Coronary artery (tissue), 2 donors: ENCODE measurements around the gene GET4.

Source experiments
- DNase-seq: peaks from one replicate; pipeline ENCODE4 v3.0.0-alpha.2; 2017; ENCODE audit warnings: low spot score
- H3K27ac ChIP-seq, 2 donors: fragments of 200-600 bp; sonication (generic); one replicate each; pipeline ENCODE4 v1.5.1; 2016 to 2019
- H3K4me3 ChIP-seq: fragments of 200-600 bp; sonication (generic); 2 replicates; pipeline ENCODE4 v1.5.1; 2016; ENCODE audit warnings: mild to moderate bottlenecking, moderate library complexity
- TF ChIP-seq, protein P1 (sequence below): fragments of 200-600 bp; sonication (generic); IDR thresholded peaks from one replicate; pipeline ENCODE4 v1.5.1; 2019; ENCODE audit warnings: antibody characterized with exemption

The GET4 gene

DNA sequence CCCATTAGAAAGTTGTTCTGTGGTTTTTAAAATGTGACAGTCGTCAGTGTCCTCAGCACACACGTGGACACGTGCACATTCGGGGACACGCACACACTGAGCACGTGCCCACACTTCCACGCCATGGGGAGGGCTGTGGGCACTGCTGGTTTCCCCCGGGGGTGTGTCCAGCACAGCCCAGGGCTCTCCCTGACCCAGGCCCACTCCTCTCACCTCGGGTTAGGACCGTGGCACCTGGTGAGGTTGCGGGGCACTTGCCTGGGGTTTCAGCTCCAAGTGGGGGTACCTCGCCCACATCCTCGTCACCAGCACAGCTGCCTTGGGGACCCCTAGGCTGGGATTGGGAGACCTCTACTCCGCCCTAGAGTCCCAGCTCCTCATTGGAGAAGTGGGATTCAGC is 20.7 kb downstream of the GET4 start:
- Histone ChIP-seq H3K4me3 (no peak overlapping the region), H3K27ac (no peak overlapping the region)
- TF ChIP-seq, protein P1, sequence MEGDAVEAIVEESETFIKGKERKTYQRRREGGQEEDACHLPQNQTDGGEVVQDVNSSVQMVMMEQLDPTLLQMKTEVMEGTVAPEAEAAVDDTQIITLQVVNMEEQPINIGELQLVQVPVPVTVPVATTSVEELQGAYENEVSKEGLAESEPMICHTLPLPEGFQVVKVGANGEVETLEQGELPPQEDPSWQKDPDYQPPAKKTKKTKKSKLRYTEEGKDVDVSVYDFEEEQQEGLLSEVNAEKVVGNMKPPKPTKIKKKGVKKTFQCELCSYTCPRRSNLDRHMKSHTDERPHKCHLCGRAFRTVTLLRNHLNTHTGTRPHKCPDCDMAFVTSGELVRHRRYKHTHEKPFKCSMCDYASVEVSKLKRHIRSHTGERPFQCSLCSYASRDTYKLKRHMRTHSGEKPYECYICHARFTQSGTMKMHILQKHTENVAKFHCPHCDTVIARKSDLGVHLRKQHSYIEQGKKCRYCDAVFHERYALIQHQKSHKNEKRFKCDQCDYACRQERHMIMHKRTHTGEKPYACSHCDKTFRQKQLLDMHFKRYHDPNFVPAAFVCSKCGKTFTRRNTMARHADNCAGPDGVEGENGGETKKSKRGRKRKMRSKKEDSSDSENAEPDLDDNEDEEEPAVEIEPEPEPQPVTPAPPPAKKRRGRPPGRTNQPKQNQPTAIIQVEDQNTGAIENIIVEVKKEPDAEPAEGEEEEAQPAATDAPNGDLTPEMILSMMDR = no peak
- DNase-seq = no peak

DNA sequence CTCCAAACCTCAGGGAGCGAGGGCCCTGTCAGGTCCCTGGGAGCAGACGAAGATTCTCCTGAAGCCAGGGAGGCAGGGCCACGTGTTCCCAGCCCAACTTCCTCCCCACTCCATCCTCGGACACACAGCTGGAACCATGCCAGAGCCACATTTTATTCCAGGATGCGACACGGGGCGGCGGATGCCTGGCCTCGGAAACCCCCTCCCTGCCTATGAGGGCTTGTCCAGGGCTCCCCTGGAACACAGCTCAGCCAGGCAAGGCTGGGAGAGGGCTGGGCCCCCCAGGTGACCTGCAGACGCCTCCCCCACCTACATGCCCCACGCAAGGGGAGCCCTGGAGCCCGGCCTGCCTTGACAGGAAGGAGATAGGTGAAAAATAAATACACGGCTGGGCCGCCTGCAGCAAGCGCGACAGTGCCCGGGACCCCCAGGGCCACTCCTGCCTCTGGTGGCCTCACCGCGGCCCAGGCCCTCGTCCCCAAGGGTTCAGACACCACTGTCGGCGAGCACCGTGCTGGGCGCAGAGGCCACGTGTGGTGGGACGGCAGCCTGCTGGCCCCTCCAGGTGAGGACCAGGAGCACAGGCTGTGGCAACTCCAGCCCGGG is 21.5 kb downstream of the GET4 start:
- TF ChIP-seq, protein P1 = no peak
- no peak overlapping the region for H3K27ac ChIP-seq
- no peak for DNase-seq
- H3K4me3 ChIP-seq = no peak overlapping the region

DNA sequence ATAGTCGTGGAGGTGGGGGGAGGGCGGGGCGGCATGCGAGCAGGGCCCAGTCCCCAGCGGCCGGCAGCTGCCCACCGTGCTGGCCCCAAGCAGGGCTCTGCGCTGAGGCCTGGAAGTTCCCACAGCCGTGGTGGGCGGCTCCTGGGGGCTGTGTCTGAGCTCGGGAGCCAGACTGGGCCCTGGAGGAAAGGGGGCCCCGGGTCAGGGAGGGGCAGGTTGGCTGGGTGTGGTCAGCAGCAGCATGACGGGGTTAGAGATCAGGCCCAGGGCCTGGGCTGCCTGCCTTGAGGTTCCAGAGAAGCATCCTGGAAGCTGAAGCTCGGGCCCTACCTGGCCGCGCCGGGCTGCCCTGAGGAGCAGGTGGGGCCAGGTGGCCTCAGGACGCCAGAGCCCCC is 22.1 kb downstream of the GET4 start:
- no peak for DNase-seq
- H3K4me3 ChIP-seq = no peak overlapping the region
- TF ChIP-seq, protein P1 = no peak
- H3K27ac ChIP-seq = no peak overlapping the region

DNA sequence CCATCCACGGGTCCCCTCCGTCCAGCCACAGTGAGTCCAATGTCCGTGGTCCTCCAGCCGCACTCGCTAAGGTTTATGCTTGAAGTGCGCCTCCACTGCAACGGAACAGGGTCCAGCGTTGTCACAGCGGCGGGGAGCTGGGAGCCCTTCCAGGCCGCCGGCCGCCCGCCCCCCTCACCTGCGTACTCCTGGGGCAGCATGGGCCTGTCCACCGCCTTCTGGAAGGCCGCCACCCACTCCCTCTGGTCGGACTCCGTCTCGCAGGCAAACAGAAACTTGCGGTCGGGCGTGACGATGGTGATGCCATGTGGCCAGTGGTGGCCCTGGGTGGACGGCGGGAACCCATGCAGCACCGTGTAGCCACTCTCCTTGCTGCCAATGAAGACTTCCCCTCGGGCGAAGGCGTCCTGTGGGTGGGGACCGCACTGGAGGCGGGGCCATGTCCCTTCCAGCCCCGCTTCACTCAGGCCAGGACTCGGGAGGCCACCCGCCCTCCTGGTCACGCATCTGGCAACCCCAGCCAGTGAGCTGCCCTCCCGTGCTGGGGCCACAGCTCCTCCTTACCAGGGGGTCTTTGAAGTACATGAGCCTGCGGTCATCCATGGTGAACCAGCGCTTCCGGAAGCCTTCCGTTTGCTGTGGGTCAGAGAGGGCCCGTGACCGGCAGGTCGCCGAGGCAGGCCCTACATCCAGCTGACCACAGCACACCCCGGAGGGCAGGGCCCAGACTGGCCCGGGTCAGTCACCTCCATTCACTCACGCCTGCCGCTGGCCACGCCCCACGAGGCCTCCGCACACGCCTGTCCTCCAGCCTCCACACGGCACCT is 22.7 kb downstream of the GET4 start:
- TF ChIP-seq, protein P1 = no peak
- no peak overlapping the region for H3K27ac ChIP-seq
- no peak overlapping the region for H3K4me3 ChIP-seq
- no peak for DNase-seq

DNA sequence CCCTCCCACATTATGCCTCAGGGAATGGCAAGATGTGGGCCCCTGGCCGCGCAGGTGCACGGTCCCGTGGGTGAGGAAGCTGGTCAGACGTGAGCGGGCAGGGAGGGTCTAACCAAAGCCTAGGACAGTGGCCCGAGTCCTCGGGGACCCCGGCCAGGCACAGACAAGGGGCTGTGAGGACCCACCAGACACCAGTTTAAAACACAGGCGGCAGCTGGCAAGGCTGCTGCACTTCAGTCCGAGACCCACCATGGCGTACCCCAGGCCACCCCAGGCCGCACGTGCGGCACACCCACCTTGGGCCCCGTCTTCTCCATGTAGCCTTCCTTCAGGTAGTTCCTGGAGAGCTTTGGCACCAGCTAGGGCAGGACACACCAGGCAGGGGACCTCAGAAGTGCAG is 23.5 kb downstream of the GET4 start:
- DNase-seq = no peak
- TF ChIP-seq, protein P1 = no peak

DNA sequence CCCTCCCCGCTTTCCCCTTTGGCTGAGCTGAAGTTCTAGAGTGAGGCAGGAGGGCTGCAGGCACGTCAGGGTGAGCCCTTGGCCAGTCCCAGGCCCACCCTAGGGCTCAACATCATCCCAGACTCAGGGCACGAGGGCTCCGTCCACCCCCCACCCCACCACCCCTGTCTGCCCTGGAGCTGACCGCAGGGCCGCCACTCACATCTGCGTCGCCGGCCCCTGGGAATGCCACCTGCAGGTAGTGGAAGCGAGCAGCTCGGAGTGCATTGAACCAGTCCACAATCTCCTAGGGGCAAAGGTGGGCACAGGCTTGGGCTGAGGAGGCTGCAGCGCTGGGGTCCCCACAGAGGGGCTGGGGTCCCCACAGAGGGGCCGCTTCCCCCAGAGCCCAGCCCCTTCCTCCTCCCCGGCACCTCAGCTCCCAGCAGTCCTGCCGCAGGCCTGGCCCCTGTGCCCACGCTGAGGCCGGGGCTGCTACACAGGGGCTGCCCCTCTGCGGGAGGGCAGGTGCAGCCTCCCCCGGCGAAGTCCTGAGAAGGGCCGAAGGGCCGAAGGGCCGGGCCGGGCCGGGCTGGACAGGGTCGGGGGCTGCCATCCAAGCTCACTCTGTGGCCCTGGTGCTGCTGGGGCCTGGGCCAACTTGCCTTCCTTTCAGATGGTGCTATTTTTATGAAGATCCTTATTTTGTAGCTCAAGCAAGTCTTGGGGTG is 24.1 kb downstream of the GET4 start:
- no peak overlapping the region for H3K27ac ChIP-seq
- DNase-seq = no peak
- H3K4me3 ChIP-seq = no peak overlapping the region
- TF ChIP-seq, protein P1 = no peak

More for the DNA sequence above, 23.5 kb downstream of the GET4 start:
- no peak overlapping the region for H3K27ac ChIP-seq
- no peak overlapping the region for H3K4me3 ChIP-seq
